WTC11 (cell line): ENCODE data around the gene AK5. TPM values are rescaled to one million over a fixed set of nuclear protein-coding genes. Genes with fewer than 3 reads are reported as not detected.

Source experiments
- ATAC-seq: fragments of 200-7000 bp; cut with Tn5 transposase; 2 replicates; pipeline ENCODE4 v1.10.0; 2021; ENCODE audit warnings: mild to moderate bottlenecking, moderate library complexity
- CTCF ChIA-PET: fragments of 300-600 bp; sonication (Branson Sonifier 250); formaldehyde crosslinking; loops from one replicate; lab custom pipeline; 2021; ENCODE audit warnings: antibody characterized with exemption; lab: Charles Lee
- POLR2A ChIA-PET: fragments of 350-600 bp; sonication (Branson Sonifier 250); formaldehyde crosslinking; loops from one replicate; lab custom pipeline; 2021; ENCODE audit warnings: antibody characterized with exemption; lab: Charles Lee
- DNase-seq: peaks from one replicate; pipeline ENCODE4 v3.0.0; 2021; ENCODE audit warnings: low spot score
- H3K27ac Mint-ChIP-seq: 2 replicates; pipeline ENCODE4 v1.8.0; 2021; ENCODE audit warnings: mixed read lengths
- H3K27me3 Mint-ChIP-seq: 2 replicates; pipeline ENCODE4 v1.8.0; 2021; ENCODE audit warnings: low read depth, mild to moderate bottlenecking, moderate library complexity, mixed read lengths
- H3K36me3 Mint-ChIP-seq: 2 replicates; pipeline ENCODE4 v1.8.0; 2021; ENCODE audit warnings: mixed read lengths
- H3K4me1 Mint-ChIP-seq: 2 replicates; pipeline ENCODE4 v1.8.0; 2022; ENCODE audit warnings: mixed read lengths
- H3K4me3 Mint-ChIP-seq: 2 replicates; pipeline ENCODE4 v1.8.0; 2021; ENCODE audit warnings: mild to moderate bottlenecking, moderate library complexity, mixed read lengths
- H3K9me3 Mint-ChIP-seq: 2 replicates; pipeline ENCODE4 v1.8.0; 2021; ENCODE audit warnings: mixed read lengths
- AFF4 ChIP-seq: sonication (generic); formaldehyde crosslinking; IDR thresholded peaks from 2 replicates; pipeline ENCODE4 v1.8.1; 2023; ENCODE audit warnings: mild to moderate bottlenecking, missing genetic modification reagents, borderline replicate concordance
- AR ChIP-seq: fragments of 250-450 bp; sonication (Bioruptor Pico); IDR thresholded peaks from 2 replicates; pipeline ENCODE4 v1.9.0; 2021; ENCODE audit warnings: mild to moderate bottlenecking
- CBFB ChIP-seq: sonication (generic); formaldehyde crosslinking; IDR thresholded peaks from 2 replicates; pipeline ENCODE4 v1.8.1; 2022; ENCODE audit warnings: mild to moderate bottlenecking, low read depth, missing genetic modification reagents
- EMX1 ChIP-seq: fragments of 250-450 bp; sonication (Bioruptor Pico); IDR thresholded peaks from 2 replicates; pipeline ENCODE4 v1.8.0; 2021; ENCODE audit warnings: mild to moderate bottlenecking
- ERG ChIP-seq: fragments of 250-450 bp; sonication (Bioruptor Pico); IDR thresholded peaks from 2 replicates; pipeline ENCODE4 v1.8.0; 2021; ENCODE audit warnings: mild to moderate bottlenecking
- ESRRA ChIP-seq: sonication (generic); formaldehyde crosslinking; IDR thresholded peaks from 2 replicates; pipeline ENCODE4 v1.8.1; 2022; ENCODE audit warnings: mild to moderate bottlenecking, missing genetic modification reagents, borderline replicate concordance
- FOXK1 ChIP-seq: sonication (generic); formaldehyde crosslinking; IDR thresholded peaks from 2 replicates; pipeline ENCODE4 v1.8.0; 2022; ENCODE audit warnings: mild to moderate bottlenecking, moderate library complexity, missing genetic modification reagents
- HMGA2 ChIP-seq: fragments of 250-450 bp; sonication (Bioruptor Pico); IDR thresholded peaks from 2 replicates; pipeline ENCODE4 v1.4.0; 2021; ENCODE audit warnings: mild to moderate bottlenecking, moderate library complexity
- IRF1 ChIP-seq: sonication (generic); formaldehyde crosslinking; IDR thresholded peaks from 2 replicates; pipeline ENCODE4 v1.8.0; 2023; ENCODE audit warnings: missing genetic modification reagents
- JAZF1 ChIP-seq: fragments of 250-450 bp; sonication (Bioruptor Pico); IDR thresholded peaks from 2 replicates; pipeline ENCODE4 v1.9.0; 2021; ENCODE audit warnings: moderate library complexity, mild to moderate bottlenecking, inconsistent platforms
- KAT7 ChIP-seq: sonication (generic); formaldehyde crosslinking; IDR thresholded peaks from 2 replicates; pipeline ENCODE4 v1.8.1; 2023; ENCODE audit warnings: missing genetic modification reagents, mild to moderate bottlenecking, borderline replicate concordance
- NFATC4 ChIP-seq: fragments of 250-450 bp; sonication (Bioruptor Pico); IDR thresholded peaks from 2 replicates; pipeline ENCODE4 v1.9.0; 2021; ENCODE audit warnings: mild to moderate bottlenecking
- NR1H2 ChIP-seq: sonication (generic); formaldehyde crosslinking; IDR thresholded peaks from 2 replicates; pipeline ENCODE4 v1.9.0; 2021; ENCODE audit warnings: mild to moderate bottlenecking, moderate library complexity, missing genetic modification reagents
- RORB ChIP-seq: fragments of 250-450 bp; sonication (Bioruptor Pico); IDR thresholded peaks from 2 replicates; pipeline ENCODE4 v1.9.0; 2021; ENCODE audit warnings: mild to moderate bottlenecking
- TEAD1 ChIP-seq: sonication (generic); formaldehyde crosslinking; IDR thresholded peaks from 2 replicates; pipeline ENCODE4 v1.8.0; 2022; ENCODE audit warnings: mild to moderate bottlenecking, missing genetic modification reagents
- USF2 ChIP-seq: sonication (generic); formaldehyde crosslinking; IDR thresholded peaks from 2 replicates; pipeline ENCODE4 v1.8.1; 2023; ENCODE audit warnings: mild to moderate bottlenecking, missing genetic modification reagents, moderate library complexity
- ZBTB21 ChIP-seq: sonication (generic); formaldehyde crosslinking; IDR thresholded peaks from 2 replicates; pipeline ENCODE4 v1.8.1; 2023; ENCODE audit warnings: mild to moderate bottlenecking, missing genetic modification reagents, borderline replicate concordance
- ZNF423 ChIP-seq: fragments of 250-450 bp; sonication (Bioruptor Pico); IDR thresholded peaks from 2 replicates; pipeline ENCODE4 v2.1.2; 2022; ENCODE audit warnings: mild to moderate bottlenecking, moderate library complexity
- ZNF425 ChIP-seq: fragments of 250-450 bp; sonication (Bioruptor Pico); conservative IDR thresholded peaks from 2 replicates; pipeline ENCODE4 v1.9.0; 2021; ENCODE audit warnings: mild to moderate bottlenecking
- total RNA-seq: library from RNA; stranded (reverse); gene quantifications from 3 replicates; pipeline ENCODE4 v1.2.3, GENCODE V29; 2021

AK5 gene
- total RNA-seq, 1 experiment from 2014 or later = 3.0 TPM

GRCh38 chr1:77571642-77572041 lies 289.8 kb downstream of the AK5 start:
- Mint-ChIP-seq H3K27me3 (no peaks in the 10 kb centered on the region), H3K4me1 (no peaks in the 10 kb centered on the region), H3K9me3 (no peaks in the 10 kb centered on the region), H3K36me3 (peaks cover 53% of the 10 kb centered on the region), H3K27ac (no peak overlapping the region), H3K4me3 (no peak overlapping the region)
- CTCF ChIA-PET = no interaction called here
- TF ChIP-seq IRF1 (CRISPR knock-in tag) = no peak
- TF ChIP-seq FOXK1 (CRISPR knock-in tag) = no peak
- no peak for TF ChIP-seq USF2 (CRISPR knock-in tag)
- no peak for TF ChIP-seq NR1H2 (CRISPR knock-in tag)
- no peak for TF ChIP-seq ZNF425
- no peak for TF ChIP-seq JAZF1 (CRISPR knock-in tag)
- TF ChIP-seq TEAD1 (CRISPR knock-in tag) = no peak
- POLR2A ChIA-PET = no interaction called here
- no peak for ATAC-seq
- DNase-seq = no peak

- TF ChIP-seq EMX1 (CRISPR knock-in tag) (no peak), ZNF423 (no peak)
- CTCF ChIA-PET = no interaction called here
- Mint-ChIP-seq H3K4me3 (no peak overlapping the region), H3K36me3 (peaks cover 31% of the 10 kb centered on the region), H3K27ac (no peak overlapping the region), H3K27me3 (no peaks in the 10 kb centered on the region), H3K9me3 (no peaks in the 10 kb centered on the region), H3K4me1 (no peaks in the 10 kb centered on the region)
- POLR2A ChIA-PET = no interaction called here
- ATAC-seq (no peak), DNase-seq (no peak)
These were observed 297.7 kb downstream of the AK5 start for GRCh38 chr1:77579547-77579946.

- TF ChIP-seq KAT7 (no peak), ESRRA (CRISPR knock-in tag) (no peak), RORB (CRISPR knock-in tag) (no peak), CBFB (CRISPR knock-in tag) (no peak), AR (CRISPR knock-in tag) (no peak), HMGA2 (CRISPR knock-in tag) (no peak), AFF4 (CRISPR knock-in tag) (no peak), ZBTB21 (CRISPR knock-in tag) (no peak), NFATC4 (CRISPR knock-in tag) (no peak), ERG (CRISPR knock-in tag) (no peak)
- H3K36me3 Mint-ChIP-seq = peaks cover 18% of the 10 kb centered on the region
- CTCF ChIA-PET = no interaction called here
- ATAC-seq = no peak
- H3K9me3 Mint-ChIP-seq = no peaks in the 10 kb centered on the region
- H3K4me1 Mint-ChIP-seq = no peaks in the 10 kb centered on the region
- POLR2A ChIA-PET = no interaction called here
- no peaks in the 10 kb centered on the region for H3K27me3 Mint-ChIP-seq
- H3K27ac Mint-ChIP-seq = no peak overlapping the region
- DNase-seq = no peak
- no peak overlapping the region for H3K4me3 Mint-ChIP-seq
These were observed 301.1 kb downstream of the AK5 start for GRCh38 chr1:77582905-77583304.
